ENCODE data around the gene PPP6R2.

DNA sequence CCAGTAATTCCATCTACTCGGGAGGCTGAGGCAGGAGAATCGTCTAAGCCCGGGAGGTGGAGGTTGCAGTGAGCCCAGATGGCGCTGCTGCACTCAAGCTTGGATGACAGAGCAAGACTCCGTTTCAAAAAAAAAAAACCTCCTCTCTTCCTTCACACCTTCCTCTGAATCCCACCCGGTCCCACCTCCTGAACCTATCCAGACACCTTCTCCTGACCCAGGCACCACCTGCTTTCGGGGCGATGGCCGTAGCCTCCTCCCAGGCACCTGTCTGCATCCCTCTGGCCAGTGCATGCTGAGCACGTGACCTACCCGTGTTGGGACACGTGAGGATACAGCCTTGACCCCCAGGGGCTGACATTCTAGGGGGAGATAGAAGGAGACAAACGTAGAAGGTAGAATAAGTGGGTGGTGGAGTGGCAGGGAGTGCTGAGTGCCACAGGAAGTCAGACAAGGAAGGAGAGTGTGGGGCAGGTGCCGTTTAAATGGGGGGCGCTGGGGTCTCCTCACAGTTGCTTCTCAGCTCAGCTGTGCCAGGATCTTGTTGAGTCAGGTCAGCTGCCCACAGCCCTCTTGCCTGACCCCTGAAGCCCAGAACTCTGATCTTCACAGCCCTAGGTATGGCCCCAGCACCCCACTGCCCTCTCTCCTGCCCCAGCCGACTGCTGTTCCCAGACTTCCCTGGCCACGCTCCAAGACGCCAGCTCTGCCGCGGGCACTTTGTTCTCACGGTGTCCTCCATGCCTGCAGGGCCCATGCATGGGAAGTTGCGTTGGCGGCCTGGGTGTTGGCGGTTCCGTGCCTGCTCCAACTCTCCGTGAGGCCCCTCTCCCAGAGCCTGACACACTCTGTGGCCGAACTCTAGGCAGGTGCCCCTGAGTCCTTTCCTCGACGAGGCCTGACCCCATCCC lies 142.3 kb downstream of the PPP6R2 start:
- TF ChIP-seq SUZ12 (IDR thresholded peaks at IDR 0.05; ENCODE audit: extremely low read depth, insufficient read depth, insufficient read length): no peak
- no peak for TF ChIP-seq YY1 (IDR thresholded peaks at IDR 0.05; ENCODE audit: insufficient read depth, insufficient read length)
- TF ChIP-seq ZNF274 (IDR thresholded peaks at IDR 0.05; ENCODE audit: low read depth, low read length): no peak

Measured in NT2/D1 (cell line).